BLaER1 (cell line): ENCODE data around the gene REC114.
"Not testable (repeated sequence)": the region's sequence is repeated elsewhere in the genome, so short reads cannot be mapped to it uniquely, and the experiment has no call there.

Experiments used
- H3K27ac ChIP-seq: shearing (Covaris generic); formaldehyde crosslinking; 2 replicates; pipeline ENCODE4 v1.8.1; 2022
- H3K27me3 ChIP-seq: shearing (Covaris generic); formaldehyde crosslinking; 2 replicates; pipeline ENCODE4 v1.8.1; 2022
- H3K36me3 ChIP-seq: shearing (Covaris generic); formaldehyde crosslinking; 2 replicates; pipeline ENCODE4 v1.8.1; 2022
- H3K4me1 ChIP-seq: shearing (Covaris generic); formaldehyde crosslinking; 2 replicates; pipeline ENCODE4 v1.8.1; 2022
- H3K4me2 ChIP-seq: shearing (Covaris generic); formaldehyde crosslinking; 2 replicates; pipeline ENCODE4 v1.8.1; 2022
- H3K4me3 ChIP-seq: shearing (Covaris generic); formaldehyde crosslinking; 2 replicates; pipeline ENCODE4 v1.8.1; 2022
- H3K9ac ChIP-seq: shearing (Covaris generic); formaldehyde crosslinking; 2 replicates; pipeline ENCODE4 v1.8.1; 2022
- H3K9me3 ChIP-seq: shearing (Covaris generic); formaldehyde crosslinking; 2 replicates; pipeline ENCODE4 v1.8.1; 2022
- H4K20me1 ChIP-seq: shearing (Covaris generic); formaldehyde crosslinking; 2 replicates; pipeline ENCODE4 v1.8.1; 2022
- Cebpa-rat ChIP-seq: shearing (Covaris generic); IDR thresholded peaks from 2 replicates; pipeline ENCODE4 v1.8.1; 2022

The REC114 gene

GRCh38 chr15:73426323-73426994, 16.5 kb upstream of the REC114 start:
- H3K4me1 ChIP-seq, result no peaks in the 10 kb centered on the region
- no peak for TF ChIP-seq Cebpa-rat
- H3K9me3 ChIP-seq, result no peaks in the 10 kb centered on the region
- H3K4me3 ChIP-seq, result no peak overlapping the region
- H3K9ac ChIP-seq, result no peak overlapping the region
- no peaks in the 10 kb centered on the region for H3K27me3 ChIP-seq
- H4K20me1 ChIP-seq, result no peaks in the 10 kb centered on the region
- no peak overlapping the region for H3K27ac ChIP-seq
- H3K4me2 ChIP-seq, result no peak overlapping the region
- no peaks in the 10 kb centered on the region for H3K36me3 ChIP-seq

- H3K4me2 ChIP-seq, H3K4me3 ChIP-seq, H3K36me3 ChIP-seq, H3K4me1 ChIP-seq, H3K27ac ChIP-seq, H3K27me3 ChIP-seq, H3K9me3 ChIP-seq, H3K9ac ChIP-seq, H4K20me1 ChIP-seq: not testable (repeated sequence)
Measured at GRCh38 chr15:73431329-73431728, 11.6 kb upstream of the REC114 start.

- no peak overlapping the region for H3K4me2 ChIP-seq
- no peak overlapping the region for H3K4me3 ChIP-seq
- no peak overlapping the region for H3K9ac ChIP-seq
- no peak overlapping the region for H3K27ac ChIP-seq
- H3K4me1 ChIP-seq, result no peaks in the 10 kb centered on the region
- H3K27me3 ChIP-seq, result no peaks in the 10 kb centered on the region
- H4K20me1 ChIP-seq, result no peaks in the 10 kb centered on the region
- TF ChIP-seq Cebpa-rat, result no peak
- no peaks in the 10 kb centered on the region for H3K9me3 ChIP-seq
- no peaks in the 10 kb centered on the region for H3K36me3 ChIP-seq
Measured at GRCh38 chr15:73433873-73434272, 9.1 kb upstream of the REC114 start.

- no peak overlapping the region for H3K4me2 ChIP-seq
- TF ChIP-seq Cebpa-rat, result no peak
- no peak overlapping the region for H3K27ac ChIP-seq
- H3K4me3 ChIP-seq, result no peak overlapping the region
- H3K36me3 ChIP-seq, result no peaks in the 10 kb centered on the region
- H3K4me1 ChIP-seq, result no peaks in the 10 kb centered on the region
- H3K9me3 ChIP-seq, result no peaks in the 10 kb centered on the region
- no peak overlapping the region for H3K9ac ChIP-seq
- H3K27me3 ChIP-seq, result no peaks in the 10 kb centered on the region
- no peaks in the 10 kb centered on the region for H4K20me1 ChIP-seq
Measured at GRCh38 chr15:73436613-73437012, 6.4 kb upstream of the REC114 start.

GRCh38 chr15:73437543-73438109, 5.3 kb upstream of the REC114 start:
- Histone ChIP-seq H3K36me3 (no peaks in the 10 kb centered on the region), H3K4me3 (no peak overlapping the region), H3K4me2 (no peak overlapping the region), H3K27ac (no peak overlapping the region), H3K9ac (no peak overlapping the region), H3K4me1 (no peaks in the 10 kb centered on the region), H3K27me3 (no peaks in the 10 kb centered on the region), H4K20me1 (no peaks in the 10 kb centered on the region), H3K9me3 (no peaks in the 10 kb centered on the region)
- TF ChIP-seq Cebpa-rat, result no peak

- TF ChIP-seq Cebpa-rat, result no peak
- H3K27me3 ChIP-seq, result no peaks in the 10 kb centered on the region
- no peaks in the 10 kb centered on the region for H3K9me3 ChIP-seq
- no peak overlapping the region for H3K4me2 ChIP-seq
- H3K4me3 ChIP-seq, result no peak overlapping the region
- H3K4me1 ChIP-seq, result no peaks in the 10 kb centered on the region
- no peaks in the 10 kb centered on the region for H3K36me3 ChIP-seq
- no peak overlapping the region for H3K9ac ChIP-seq
- H3K27ac ChIP-seq, result no peak overlapping the region
- H4K20me1 ChIP-seq, result no peaks in the 10 kb centered on the region
Measured at GRCh38 chr15:73438651-73439050, 4.3 kb upstream of the REC114 start.

GRCh38 chr15:73440571-73440970, 2.4 kb upstream of the REC114 start:
- no peak overlapping the region for H3K27ac ChIP-seq
- H3K4me3 ChIP-seq, result no peak overlapping the region
- H3K9me3 ChIP-seq, result peaks cover 8% of the 10 kb centered on the region; the same call in 1 of the 2 replicates
- no peak for TF ChIP-seq Cebpa-rat
- H4K20me1 ChIP-seq, result no peaks in the 10 kb centered on the region
- H3K27me3 ChIP-seq, result no peaks in the 10 kb centered on the region
- H3K9ac ChIP-seq, result no peak overlapping the region
- H3K4me2 ChIP-seq, result no peak overlapping the region
- H3K36me3 ChIP-seq, result no peaks in the 10 kb centered on the region
- H3K4me1 ChIP-seq, result no peaks in the 10 kb centered on the region

- peaks cover 8% of the 10 kb centered on the region; the same call in 1 of the 2 replicates for H3K9me3 ChIP-seq
- no peak overlapping the region for H3K4me3 ChIP-seq
- TF ChIP-seq Cebpa-rat, result no peak
Measured at GRCh38 chr15:73442421-73442820, 543 bp upstream of the REC114 start.

GRCh38 chr15:73447471-73447870, 4.5 kb downstream of the REC114 start:
- H3K9me3 ChIP-seq, result peaks cover 11% of the 10 kb centered on the region; the same call in 1 of the 2 replicates
- H3K4me2 ChIP-seq, H4K20me1 ChIP-seq: not testable (repeated sequence)

More at GRCh38 chr15:73442421-73442820, 543 bp upstream of the REC114 start:
- Histone ChIP-seq H3K4me2 (no peak overlapping the region), H3K27ac (no peak overlapping the region), H4K20me1 (no peaks in the 10 kb centered on the region), H3K27me3 (no peaks in the 10 kb centered on the region), H3K9ac (no peak overlapping the region), H3K36me3 (no peaks in the 10 kb centered on the region), H3K4me1 (no peaks in the 10 kb centered on the region)

GRCh38 chr15:73448158-73448758, 5.3 kb downstream of the REC114 start:
- H4K20me1 ChIP-seq, H3K27ac ChIP-seq, H3K9ac ChIP-seq, H3K4me2 ChIP-seq, H3K27me3 ChIP-seq, H3K4me3 ChIP-seq, H3K4me1 ChIP-seq, H3K36me3 ChIP-seq: not testable (repeated sequence)
- H3K9me3 ChIP-seq, result peaks cover 11% of the 10 kb centered on the region; the same call in 1 of the 2 replicates

More at GRCh38 chr15:73447471-73447870, 4.5 kb downstream of the REC114 start:
- not testable (repeated sequence) for H3K27ac ChIP-seq, H3K27me3 ChIP-seq, H3K9ac ChIP-seq, H3K4me3 ChIP-seq, H3K36me3 ChIP-seq, H3K4me1 ChIP-seq

- not testable (repeated sequence) for H3K27ac ChIP-seq, H3K36me3 ChIP-seq, H3K27me3 ChIP-seq, H3K4me3 ChIP-seq, H3K4me1 ChIP-seq, H4K20me1 ChIP-seq, H3K9me3 ChIP-seq, H3K4me2 ChIP-seq, H3K9ac ChIP-seq
Measured at GRCh38 chr15:73449980-73450379, 7.0 kb downstream of the REC114 start.
